Lower lobe of right lung (tissue), 2 donors: ENCODE measurements around the gene NADSYN1. TPM values are rescaled to one million over a fixed set of nuclear protein-coding genes. Genes with fewer than 3 reads are reported as not detected.

Experiments
- ATAC-seq, 2 donors: fragments of 200-7000 bp; cut with Tn5 transposase; one replicate each; pipeline ENCODE4 v1.9.1; 2020 to 2022; ENCODE audit warnings: mild to moderate bottlenecking in 2 of 2, moderate library complexity in 2 of 2
- DNase-seq: peaks from one replicate; pipeline ENCODE4 v3.0.0-alpha.2; 2020
- H3K27ac ChIP-seq: fragments of 200-600 bp; one replicate; pipeline ENCODE4 v1.8.0; 2022
- H3K27me3 ChIP-seq: fragments of 200-600 bp; one replicate; pipeline ENCODE4 v1.8.0; 2022; ENCODE audit warnings: low read depth
- H3K36me3 ChIP-seq: fragments of 200-600 bp; one replicate; pipeline ENCODE4 v1.8.0; 2022; ENCODE audit warnings: mild to moderate bottlenecking
- H3K4me1 ChIP-seq: fragments of 200-600 bp; one replicate; pipeline ENCODE4 v1.8.0; 2022
- H3K4me3 ChIP-seq: fragments of 200-600 bp; one replicate; pipeline ENCODE4 v1.8.0; 2022; ENCODE audit warnings: mild to moderate bottlenecking
- H3K9me3 ChIP-seq: fragments of 200-600 bp; one replicate; pipeline ENCODE4 v1.8.0; 2022
- intact Hi-C: fragments of 100-400 bp; cut with DNase I; formaldehyde crosslinking; loops from one replicate; pipeline ENCODE4 v1.11.0; 2022
- total RNA-seq: library from RNA; stranded (reverse); fragmentation: NEBNext Ultra II Directional; extraction: Animal tissue kit (Norgen Biotek cat#: 25700); gene quantifications from one replicate; pipeline ENCODE4 v1.2.1, GENCODE V29; 2021
- TF ChIP-seq, protein P1 (sequence below): fragments of 200-600 bp; IDR thresholded peaks from one replicate; pipeline ENCODE4 v1.8.0; 2022; ENCODE audit warnings: antibody characterized with exemption, mild to moderate bottlenecking
- donor health status: DM: no; HTN: yes; CAD: no; lungs with severe emphysema.

NADSYN1 gene
- total RNA-seq, 1 donor from 2014 or later = 95.0 TPM

- TF ChIP-seq, protein P1, sequence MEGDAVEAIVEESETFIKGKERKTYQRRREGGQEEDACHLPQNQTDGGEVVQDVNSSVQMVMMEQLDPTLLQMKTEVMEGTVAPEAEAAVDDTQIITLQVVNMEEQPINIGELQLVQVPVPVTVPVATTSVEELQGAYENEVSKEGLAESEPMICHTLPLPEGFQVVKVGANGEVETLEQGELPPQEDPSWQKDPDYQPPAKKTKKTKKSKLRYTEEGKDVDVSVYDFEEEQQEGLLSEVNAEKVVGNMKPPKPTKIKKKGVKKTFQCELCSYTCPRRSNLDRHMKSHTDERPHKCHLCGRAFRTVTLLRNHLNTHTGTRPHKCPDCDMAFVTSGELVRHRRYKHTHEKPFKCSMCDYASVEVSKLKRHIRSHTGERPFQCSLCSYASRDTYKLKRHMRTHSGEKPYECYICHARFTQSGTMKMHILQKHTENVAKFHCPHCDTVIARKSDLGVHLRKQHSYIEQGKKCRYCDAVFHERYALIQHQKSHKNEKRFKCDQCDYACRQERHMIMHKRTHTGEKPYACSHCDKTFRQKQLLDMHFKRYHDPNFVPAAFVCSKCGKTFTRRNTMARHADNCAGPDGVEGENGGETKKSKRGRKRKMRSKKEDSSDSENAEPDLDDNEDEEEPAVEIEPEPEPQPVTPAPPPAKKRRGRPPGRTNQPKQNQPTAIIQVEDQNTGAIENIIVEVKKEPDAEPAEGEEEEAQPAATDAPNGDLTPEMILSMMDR = no peak
- Histone ChIP-seq H3K9me3 (no peaks in the 10 kb centered on the region), H3K4me3 (no peak overlapping the region), H3K27ac (no peak overlapping the region), H3K27me3 (no peaks in the 10 kb centered on the region), H3K4me1 (no peaks in the 10 kb centered on the region), H3K36me3 (no peaks in the 10 kb centered on the region)
- DNase-seq (no peak), ATAC-seq (no peak)
- intact Hi-C loops = no loop called here
Measured at GRCh38 chr11:71542879-71543777, 90.1 kb downstream of the NADSYN1 start.

DNA sequence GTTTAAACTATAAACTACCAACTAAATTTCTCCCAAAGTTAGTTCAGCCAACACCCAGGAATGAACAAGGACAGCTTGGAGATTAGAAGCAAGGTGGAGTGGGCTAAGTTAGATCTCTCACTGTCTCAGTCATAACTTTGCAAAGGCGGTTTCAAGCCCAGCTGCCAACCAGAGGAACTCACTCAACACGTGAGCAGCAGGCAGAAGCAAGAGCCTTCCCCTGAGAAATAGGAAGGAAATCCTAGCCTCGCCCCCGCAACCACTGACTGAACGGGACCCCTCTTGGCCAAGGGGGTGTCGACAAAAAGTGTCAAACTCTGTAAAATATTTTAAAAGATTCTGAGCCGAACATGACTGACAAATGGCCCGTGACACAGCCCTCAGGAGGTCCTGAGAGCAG lies 90.9 kb downstream of the NADSYN1 start:
- H3K36me3 ChIP-seq = no peaks in the 10 kb centered on the region
- no peak overlapping the region for H3K27ac ChIP-seq
- DNase-seq (no peak), ATAC-seq (peak in 1 of 2 donors; percentile 14)
- no peaks in the 10 kb centered on the region for H3K9me3 ChIP-seq
- no peaks in the 10 kb centered on the region for H3K27me3 ChIP-seq
- TF ChIP-seq, protein P1 = no peak
- no peaks in the 10 kb centered on the region for H3K4me1 ChIP-seq
- intact Hi-C loops = no loop called here
- no peak overlapping the region for H3K4me3 ChIP-seq

GRCh38 chr11:71544525-71545214 lies 91.7 kb downstream of the NADSYN1 start:
- intact Hi-C loops = no loop called here
- Histone ChIP-seq H3K4me3 (no peak overlapping the region), H3K4me1 (no peaks in the 10 kb centered on the region), H3K27me3 (no peaks in the 10 kb centered on the region), H3K27ac (no peak overlapping the region), H3K9me3 (no peaks in the 10 kb centered on the region), H3K36me3 (no peaks in the 10 kb centered on the region)
- TF ChIP-seq, protein P1 = no peak
- ATAC-seq = no peak
- no peak for DNase-seq

- intact Hi-C loops = no loop called here
- H3K4me3 ChIP-seq = no peak overlapping the region
- no peaks in the 10 kb centered on the region for H3K36me3 ChIP-seq
- no peaks in the 10 kb centered on the region for H3K27me3 ChIP-seq
- ATAC-seq (no peak), DNase-seq (no peak)
- H3K4me1 ChIP-seq = no peaks in the 10 kb centered on the region
- H3K9me3 ChIP-seq = no peaks in the 10 kb centered on the region
- H3K27ac ChIP-seq = no peak overlapping the region
- TF ChIP-seq, protein P1 = no peak
Measured at GRCh38 chr11:71545405-71545966, 92.5 kb downstream of the NADSYN1 start.

GRCh38 chr11:71548120-71548519 lies 95.1 kb downstream of the NADSYN1 start, which contains the start of gene KRTAP5-9:
KRTAP5-9 (plus strand) TSS chr11:71548420; CDS start chr11:71548658, 238 bp downstream.
- Histone ChIP-seq H3K27me3 (no peaks in the 10 kb centered on the region), H3K9me3 (no peaks in the 10 kb centered on the region), H3K36me3 (no peaks in the 10 kb centered on the region), H3K4me3 (no peak within 1 kb of the TSS), H3K4me1 (no peaks in the 10 kb centered on the region), H3K27ac (no peak within 1 kb of the TSS)
- DNase-seq (no peak), ATAC-seq (no peak)
- intact Hi-C loops = no loop called here
- TF ChIP-seq, protein P1 = no peak
